HG03342 (cell line): ENCODE data around the gene CYP2A13.
"Not testable (repeated sequence)": the region's sequence is repeated elsewhere in the genome, so short reads cannot be mapped to it uniquely, and the experiment has no call there.

Experiments used
- ATAC-seq: cut with Tn5 transposase; IDR thresholded peaks from one replicate; pipeline ENCODE4 v1.9.1; 2021; ENCODE audit warnings: mild to moderate bottlenecking, moderate library complexity; ENCODE audit not compliant: unreplicated experiment

CYP2A13 gene

DNA sequence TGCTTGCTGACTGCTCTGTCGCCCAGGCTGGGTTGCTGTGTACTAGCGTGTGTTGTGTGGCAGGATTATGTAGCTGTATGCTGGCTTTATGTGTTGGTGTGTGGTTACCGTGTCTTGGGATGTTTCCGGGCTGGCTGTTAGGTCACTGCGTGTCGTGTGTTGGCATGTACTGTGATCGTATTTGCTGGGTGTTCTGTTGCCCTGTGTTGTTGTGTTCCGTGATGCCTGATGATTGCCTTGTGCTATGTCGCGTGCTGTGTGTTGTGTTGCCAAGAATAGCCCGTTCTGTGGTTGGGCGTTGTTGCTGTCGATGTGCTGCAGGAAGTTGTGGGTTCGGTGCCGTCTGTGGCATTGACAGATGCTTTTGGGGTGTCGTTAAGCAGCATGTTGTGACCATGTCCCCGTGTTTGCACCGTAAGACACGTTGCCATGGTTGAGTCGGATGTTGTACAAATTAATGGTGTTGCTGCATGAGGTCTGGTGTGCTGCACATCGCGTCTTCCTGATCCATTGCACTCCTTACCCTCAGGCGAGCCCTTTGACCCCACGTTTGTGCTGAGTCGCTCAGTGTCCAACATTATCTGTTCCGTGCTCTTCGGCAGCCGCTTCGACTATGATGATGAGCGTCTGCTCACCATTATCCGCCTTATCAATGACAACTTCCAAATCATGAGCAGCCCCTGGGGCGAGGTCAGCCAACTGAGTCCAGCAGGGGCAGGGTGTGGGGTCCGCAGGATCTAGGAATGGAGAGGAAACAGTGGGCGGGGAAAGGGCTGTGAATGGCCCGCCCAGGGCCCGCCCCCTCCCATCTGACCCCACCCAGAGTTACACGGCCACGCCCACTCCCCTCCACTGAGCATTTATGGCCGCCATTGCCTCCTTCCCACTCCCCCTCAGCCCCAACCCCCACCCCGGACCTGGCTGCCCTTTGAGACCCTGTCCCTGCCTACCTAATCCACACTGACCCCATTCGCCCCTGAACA, 33.0 kb downstream of the CYP2A13 start:
- ATAC-seq: not testable (repeated sequence)

DNA sequence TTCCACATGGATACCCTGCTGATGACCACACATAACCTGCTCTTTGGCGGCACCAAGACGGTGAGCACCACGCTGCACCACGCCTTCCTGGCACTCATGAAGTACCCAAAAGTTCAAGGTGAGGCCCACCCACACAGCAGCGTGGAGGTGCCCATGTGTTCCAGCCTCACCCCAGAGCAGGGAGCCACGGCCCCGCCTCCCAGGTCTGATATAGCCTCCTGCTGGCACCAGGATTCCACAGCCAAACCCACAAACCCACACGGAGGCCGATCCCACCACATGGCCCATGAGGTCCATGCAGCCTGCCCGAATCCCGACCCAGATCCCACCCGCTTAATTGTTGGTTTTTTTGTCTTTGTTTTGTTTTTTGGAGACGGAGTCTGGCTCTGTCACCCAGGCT, 34.6 kb downstream of the CYP2A13 start:
- not testable (repeated sequence) for ATAC-seq

DNA sequence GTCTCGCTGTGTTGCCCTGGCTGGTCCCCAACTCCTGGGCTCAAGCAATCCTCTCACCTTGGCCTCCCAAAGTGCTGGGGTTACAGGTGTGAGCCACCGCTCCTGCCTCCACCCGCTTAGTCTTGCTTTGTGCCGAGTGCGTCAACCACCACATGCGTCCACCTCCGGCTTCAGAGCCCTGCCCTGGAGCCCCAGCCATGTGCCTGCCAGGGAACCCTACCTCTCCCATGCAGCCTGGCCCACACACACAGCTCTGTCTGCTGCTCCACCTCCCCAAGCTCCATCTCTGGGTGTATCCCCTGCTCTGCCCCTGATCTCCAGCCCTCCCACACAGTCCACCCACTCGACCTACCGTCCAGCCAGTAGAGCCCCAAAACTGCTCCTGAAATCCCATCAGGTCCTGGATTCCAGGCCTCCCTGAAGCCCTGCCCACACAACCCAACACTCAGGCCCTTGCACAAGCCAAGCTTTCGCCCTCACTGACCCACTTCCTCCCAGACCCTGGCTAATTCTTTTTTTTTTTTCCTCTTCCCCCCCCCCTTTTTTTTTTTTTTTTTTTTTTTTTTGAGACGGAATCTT, 35.6 kb downstream of the CYP2A13 start:
- no peak for ATAC-seq

DNA sequence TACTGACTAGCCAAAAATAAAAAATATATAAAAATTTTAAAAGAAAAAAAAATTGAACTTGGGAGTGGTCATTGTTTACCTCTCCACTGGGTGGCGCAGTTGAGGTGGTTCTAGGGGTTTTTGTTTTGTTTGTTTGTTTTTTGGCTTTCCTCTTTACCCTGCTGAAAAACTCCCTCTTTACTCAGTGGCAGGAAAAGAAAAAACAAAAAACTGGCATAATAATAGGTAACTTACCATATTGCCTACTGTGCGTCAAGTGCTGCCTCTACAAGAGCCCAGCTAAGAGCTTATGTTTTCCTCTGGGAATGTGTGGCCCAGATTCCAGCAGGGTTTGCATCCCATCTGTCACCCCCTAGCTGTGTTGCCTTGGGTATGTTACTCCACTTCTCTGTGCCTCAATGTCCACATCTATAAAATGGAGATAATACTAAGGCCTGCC, 38.5 kb downstream of the CYP2A13 start:
- not testable (repeated sequence) for ATAC-seq

DNA sequence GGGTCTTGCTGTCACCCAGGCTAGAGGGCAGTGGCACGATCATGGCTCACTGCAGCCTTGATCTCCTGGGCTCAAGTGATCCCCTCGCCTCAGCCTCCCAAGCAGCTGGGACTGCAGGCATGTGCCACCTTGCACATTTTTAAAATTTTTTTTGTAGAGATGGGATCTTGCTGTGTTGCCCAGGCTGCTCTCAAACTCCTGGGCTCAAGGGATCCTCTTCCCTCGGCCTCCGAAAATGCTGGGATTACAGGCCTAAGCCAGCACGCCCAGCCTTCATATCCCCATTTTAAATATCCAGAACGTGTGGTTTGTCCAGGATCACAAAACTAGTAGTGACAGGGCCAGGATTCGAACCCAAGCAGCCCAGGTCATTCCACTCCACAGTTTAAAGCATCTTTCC, 39.1 kb downstream of the CYP2A13 start:
- not testable (repeated sequence) for ATAC-seq

DNA sequence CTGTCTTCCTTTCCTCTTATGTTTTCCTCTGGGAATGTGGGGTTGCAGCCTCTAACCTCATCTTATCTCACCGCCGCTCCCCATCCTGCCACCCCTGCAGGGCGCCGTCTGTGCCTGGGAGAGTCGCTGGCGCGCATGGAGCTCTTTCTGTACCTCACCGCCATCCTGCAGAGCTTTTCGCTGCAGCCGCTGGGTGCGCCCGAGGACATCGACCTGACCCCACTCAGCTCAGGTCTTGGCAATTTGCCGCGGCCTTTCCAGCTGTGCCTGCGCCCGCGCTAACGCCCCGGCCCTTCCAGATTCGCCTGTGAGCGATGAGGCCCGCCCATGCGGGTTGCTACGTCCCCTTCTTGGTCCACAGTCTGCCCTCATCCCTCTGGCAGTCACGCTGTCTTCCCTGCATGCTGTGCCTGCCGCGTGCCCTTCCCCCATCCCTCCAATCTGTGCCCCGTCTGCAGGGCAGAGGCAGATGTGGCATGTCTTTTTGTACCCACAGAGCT, 39.6 kb downstream of the CYP2A13 start:
- ATAC-seq: not testable (repeated sequence)

DNA sequence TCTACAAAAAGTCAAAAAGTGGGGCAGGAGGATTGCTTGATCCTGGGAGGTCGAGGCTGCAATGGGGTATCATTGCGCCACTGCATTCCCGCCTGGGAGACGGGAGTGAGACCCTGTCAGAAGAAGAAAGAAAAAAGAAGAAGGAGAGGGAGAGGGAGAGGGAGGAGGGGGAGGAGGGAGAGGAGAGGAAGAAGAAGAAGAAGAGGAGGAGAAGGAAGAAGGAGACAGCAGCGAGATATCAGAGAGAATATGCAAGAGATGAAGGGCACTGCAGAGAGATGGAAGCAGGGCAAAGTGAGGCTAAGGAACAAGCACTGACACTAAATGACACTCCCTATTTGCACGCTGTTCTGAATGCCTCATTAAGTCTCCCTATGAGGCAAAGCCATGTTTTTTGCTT, 40.4 kb downstream of the CYP2A13 start:
- no peak for ATAC-seq

DNA sequence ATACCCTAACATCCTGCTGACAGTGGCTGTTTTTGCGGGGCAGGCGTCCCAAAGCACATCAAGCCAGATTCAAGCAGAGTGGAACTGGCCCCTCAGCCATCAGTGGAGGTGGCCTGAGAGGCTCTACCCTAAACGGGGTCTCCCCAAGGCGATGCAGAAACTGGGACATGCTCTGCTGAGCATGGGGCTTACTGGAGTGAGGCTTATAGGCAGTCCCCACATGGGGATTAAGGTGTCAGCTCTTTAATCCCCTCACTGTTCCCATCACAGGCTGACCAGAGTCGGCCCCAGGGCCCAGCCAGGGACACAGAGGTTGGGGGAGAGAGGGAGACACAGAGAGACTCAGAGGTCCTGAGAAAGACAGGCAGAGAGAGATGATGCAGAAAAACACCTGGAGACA, 42.9 kb downstream of the CYP2A13 start:
- ATAC-seq: no peak

DNA sequence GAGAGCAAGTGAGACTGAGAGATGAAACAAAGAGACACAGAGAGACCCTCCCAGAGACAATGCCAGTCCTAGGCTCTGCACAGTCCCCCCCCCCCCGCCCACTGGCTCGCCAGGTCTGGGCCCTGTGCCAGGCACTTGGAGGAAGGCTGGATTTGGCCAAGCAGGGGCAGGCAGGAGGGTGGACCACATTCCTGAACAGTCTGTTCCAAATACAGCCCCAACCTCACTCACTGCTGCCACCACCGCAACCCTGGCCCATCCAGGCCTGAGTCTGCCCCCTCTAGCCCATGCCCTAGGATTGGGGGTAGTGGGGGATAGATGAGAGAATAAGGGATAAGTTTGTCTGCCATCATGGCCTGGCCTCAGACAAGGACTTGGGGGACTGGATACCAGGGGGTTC, 45.0 kb downstream of the CYP2A13 start:
- ATAC-seq: no peak

DNA sequence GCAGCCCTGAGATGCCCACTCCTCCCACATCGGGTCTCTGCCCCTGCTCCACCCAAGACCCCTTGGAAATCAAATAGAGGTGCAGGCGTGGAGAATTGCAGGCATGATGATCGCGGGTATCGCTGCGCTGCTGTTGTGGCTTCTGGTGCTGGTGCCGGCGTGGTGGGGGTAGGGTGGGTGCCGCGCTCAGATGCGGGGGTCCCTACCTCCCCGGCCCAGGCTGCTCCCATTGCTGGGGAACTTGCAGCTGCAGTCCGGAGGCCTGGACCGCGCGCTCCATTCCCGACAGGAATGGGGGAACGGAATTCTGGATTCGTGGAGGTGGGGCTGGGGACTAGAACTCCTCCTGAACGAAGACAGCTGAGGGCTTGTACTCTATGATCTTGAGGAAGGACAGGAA, 46.4 kb downstream of the CYP2A13 start:
- no peak for ATAC-seq

DNA sequence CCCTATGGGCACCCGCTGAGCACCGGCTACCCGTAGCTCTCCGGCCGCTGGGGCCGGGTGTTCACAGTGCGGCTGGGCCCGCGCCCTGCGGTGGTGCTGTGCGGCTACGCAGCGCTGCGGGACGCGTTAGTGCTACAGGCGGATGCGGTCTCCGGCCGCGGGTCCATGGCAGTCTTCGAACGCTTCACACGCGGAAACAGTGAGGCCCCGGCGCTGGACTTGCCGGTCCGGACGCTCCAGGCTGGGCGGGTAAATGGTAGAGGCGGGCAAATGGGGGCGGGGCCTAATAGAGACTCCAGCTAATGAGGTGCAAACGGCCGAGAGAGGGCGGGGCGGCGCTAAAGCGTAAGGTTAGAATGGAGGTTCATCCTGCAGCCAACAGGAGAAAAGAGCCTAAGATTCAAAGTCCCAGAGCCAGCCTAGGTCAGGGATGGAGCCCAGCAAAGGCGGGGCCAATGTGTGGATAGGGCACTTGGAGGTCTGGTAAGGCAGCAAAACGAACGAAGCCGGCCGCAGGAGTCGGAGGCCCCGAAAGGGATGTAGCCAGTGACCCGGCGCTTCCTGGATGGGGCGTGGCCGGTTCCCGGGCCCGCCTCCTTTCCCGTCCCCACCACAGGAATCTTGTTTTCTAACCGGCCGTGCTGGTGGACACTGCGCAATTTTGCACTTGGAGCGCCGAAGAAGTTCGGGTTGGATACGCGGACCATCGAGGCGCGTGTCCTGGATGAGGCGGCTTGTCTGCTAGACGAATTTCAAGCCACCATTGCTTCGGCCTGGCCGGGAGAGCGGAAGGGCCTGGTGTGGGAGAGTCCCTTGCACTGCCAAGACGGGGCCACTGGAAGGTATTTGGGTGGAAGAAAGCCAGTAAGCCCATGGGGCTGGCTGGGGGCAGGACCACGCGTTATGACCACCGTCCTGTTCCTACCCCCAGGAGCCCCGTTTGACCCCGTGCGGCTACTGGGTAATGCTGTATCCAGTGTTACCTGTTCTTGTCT, 47.4 kb downstream of the CYP2A13 start:
- not testable (repeated sequence) for ATAC-seq

DNA sequence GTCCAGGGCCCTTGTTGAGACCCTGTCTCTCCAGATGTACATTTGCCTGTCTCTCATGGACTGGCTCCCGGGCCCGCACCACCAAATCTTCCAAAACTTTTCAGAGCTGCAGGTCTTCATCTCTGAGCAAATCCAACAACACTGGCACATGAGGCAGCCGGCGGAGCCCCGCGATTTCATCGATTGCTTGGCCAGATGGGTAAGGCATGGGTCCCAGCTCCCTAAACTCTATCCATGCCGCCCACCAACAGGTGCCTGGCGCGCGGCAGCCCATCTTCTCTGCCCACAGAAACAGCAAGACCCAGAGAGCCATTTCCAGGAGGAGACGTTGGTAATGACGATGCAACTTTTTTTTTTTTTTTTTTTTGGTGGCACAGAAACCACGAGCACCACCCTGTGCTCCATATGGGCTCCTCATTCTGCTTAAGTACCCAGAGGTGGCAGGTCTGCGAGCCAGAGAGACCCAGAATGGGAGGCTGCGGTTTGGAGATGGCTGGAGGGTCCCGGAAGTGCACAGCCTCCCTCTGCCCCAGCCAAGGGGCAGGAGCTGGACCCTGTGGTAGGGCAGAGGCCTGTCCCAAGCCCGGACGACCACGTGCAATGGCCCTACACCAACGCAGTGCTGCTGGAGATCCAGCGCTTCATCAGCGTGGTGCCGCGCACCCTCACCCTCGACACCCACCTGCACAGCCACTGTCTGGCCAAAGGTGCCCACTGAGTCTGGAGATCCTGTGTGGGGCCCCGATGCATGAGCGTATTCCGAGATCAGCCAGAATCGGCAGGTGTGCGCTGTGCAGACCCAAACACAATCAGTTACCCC, 48.6 kb downstream of the CYP2A13 start:
- ATAC-seq: no peak

DNA sequence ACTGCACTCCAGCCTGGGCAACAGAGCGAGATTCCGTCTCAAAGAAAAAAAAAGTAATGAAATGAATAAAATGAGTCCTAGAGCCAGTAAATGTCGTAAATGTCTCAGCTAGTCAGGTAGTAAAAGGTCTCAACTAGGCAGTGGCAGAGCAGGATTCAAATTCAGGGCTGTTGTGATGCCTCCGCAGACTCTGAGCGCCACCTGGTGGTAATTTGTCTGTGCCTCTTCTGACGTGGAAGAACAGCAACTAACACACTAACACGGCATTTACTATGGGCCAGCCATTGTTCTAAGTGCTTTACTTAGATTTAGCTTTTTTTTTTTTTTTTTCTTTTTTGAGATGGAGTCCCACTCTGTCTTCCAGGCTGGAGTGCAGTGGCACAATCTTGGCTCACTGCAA, 56.2 kb downstream of the CYP2A13 start:
- ATAC-seq: no peak
